OCI-LY3 (cell line): ENCODE data around the gene SLC36A4.
A peak's percentile ranks its signal among the peaks of the same experiment; 100 is the strongest.

Source experiments
- H2AFZ ChIP-seq: fragments of 200-600, 300-600 bp; shearing (Covaris generic); 2 replicates; pipeline ENCODE4 v1.6.0; 2014; ENCODE audit warnings: antibody characterized with exemption, low read depth, low read length
- H3K27ac ChIP-seq: fragments of 200-600, 300-600 bp; sonication (generic); 2 replicates; pipeline ENCODE4 v1.5.1; 2014; ENCODE audit warnings: mild to moderate bottlenecking, low read length, moderate library complexity, mixed read lengths
- H3K27me3 ChIP-seq: fragments of 200-600, 300-600 bp; sonication (generic); 2 replicates; pipeline ENCODE4 v1.6.1; 2014; ENCODE audit warnings: low read depth, low read length, mixed read lengths
- H3K36me3 ChIP-seq: fragments of 200-600, 300-600 bp; sonication (generic); replicated peaks from 2 replicates; pipeline ENCODE3; 2014; ENCODE audit warnings: low read depth, low read length, mixed read lengths
- H3K4me1 ChIP-seq: fragments of 300-600, 200-600 bp; sonication (generic); 2 replicates; pipeline ENCODE4 v1.6.1; 2014; ENCODE audit warnings: low read length, mixed read lengths
- H3K4me2 ChIP-seq: fragments of 200-600, 300-600 bp; sonication (generic); 2 replicates; pipeline ENCODE4 v1.6.1; 2014; ENCODE audit warnings: low read length, mixed read lengths
- H3K4me3 ChIP-seq: fragments of 300-600, 200-600 bp; sonication (generic); 2 replicates; pipeline ENCODE4 v1.5.1; 2014; ENCODE audit warnings: antibody characterized with exemption, mild to moderate bottlenecking, low read length, moderate library complexity
- H3K79me2 ChIP-seq: fragments of 300-600, 200-600 bp; shearing (Covaris generic); 2 replicates; pipeline ENCODE4 v1.6.1; 2014; ENCODE audit warnings: mild to moderate bottlenecking, low read length, mixed read lengths
- H3K9ac ChIP-seq: fragments of 300-600, 200-600 bp; shearing (Covaris generic); 2 replicates; pipeline ENCODE4 v1.6.0; 2014; ENCODE audit warnings: mild to moderate bottlenecking, low read length, moderate library complexity
- H3K9me3 ChIP-seq: fragments of 200-600, 300-600 bp; shearing (Covaris generic); 2 replicates; pipeline ENCODE4 v1.6.1; 2014; ENCODE audit warnings: low read length, mixed read lengths; ENCODE audit not compliant: insufficient read depth
- H4K20me1 ChIP-seq: fragments of 200-600, 300-600 bp; sonication (generic); 2 replicates; pipeline ENCODE4 v1.6.1; 2016; ENCODE audit warnings: low read length, mixed read lengths; ENCODE audit not compliant: insufficient read depth
- CTCF ChIP-seq: fragments of 200-600, 300-600 bp; sonication (generic); IDR thresholded peaks from 2 replicates; pipeline ENCODE4 v1.5.1; 2014; ENCODE audit warnings: antibody characterized with exemption, low read length, low read depth
- EZH2phosphoT487 ChIP-seq: fragments of 200-600 bp; shearing (Covaris generic); IDR thresholded peaks from 2 replicates; pipeline ENCODE4 v1.6.1; 2018; ENCODE audit warnings: antibody characterized with exemption, mixed run types, low read depth

The SLC36A4 gene

GRCh38 chr11:93238956-93239355 is 41.2 kb upstream of the SLC36A4 start:
- no peak overlapping the region for H3K9ac ChIP-seq
- no peaks in the 10 kb centered on the region for H3K79me2 ChIP-seq
- H3K27me3 ChIP-seq = peaks cover 12% of the 10 kb centered on the region
- H3K36me3 ChIP-seq = no peaks in the 10 kb centered on the region
- H3K4me2 ChIP-seq = no peak overlapping the region
- H3K27ac ChIP-seq = no peak overlapping the region
- H3K4me1 ChIP-seq = peaks cover 9% of the 10 kb centered on the region
- no peak overlapping the region for H2AFZ ChIP-seq
- no peak overlapping the region for H3K4me3 ChIP-seq
- no peaks in the 10 kb centered on the region for H4K20me1 ChIP-seq
- H3K9me3 ChIP-seq = no peaks in the 10 kb centered on the region
- TF ChIP-seq EZH2phosphoT487 (no peak), CTCF (no peak)

GRCh38 chr11:93236741-93237675 is 39.2 kb upstream of the SLC36A4 start:
- Histone ChIP-seq H2AFZ (no peak overlapping the region), H3K4me1 (peaks cover 9% of the 10 kb centered on the region), H3K4me2 (peak overlapping the region; percentile 19), H3K27me3 (peaks cover 12% of the 10 kb centered on the region), H3K9ac (no peak overlapping the region), H3K9me3 (no peaks in the 10 kb centered on the region), H3K27ac (no peak overlapping the region), H4K20me1 (no peaks in the 10 kb centered on the region), H3K79me2 (no peaks in the 10 kb centered on the region), H3K36me3 (no peaks in the 10 kb centered on the region), H3K4me3 (no peak overlapping the region)
- TF ChIP-seq EZH2phosphoT487 (no peak), CTCF (peak; percentile 77)

- Histone ChIP-seq H2AFZ (peak overlapping the region; percentile 75), H3K27me3 (peaks cover 12% of the 10 kb centered on the region), H3K9me3 (no peaks in the 10 kb centered on the region), H3K4me1 (peaks cover 9% of the 10 kb centered on the region), H3K36me3 (no peaks in the 10 kb centered on the region), H3K4me3 (no peak overlapping the region), H4K20me1 (no peaks in the 10 kb centered on the region), H3K4me2 (peak overlapping the region; percentile 45), H3K27ac (no peak overlapping the region), H3K9ac (no peak overlapping the region), H3K79me2 (no peaks in the 10 kb centered on the region)
- TF ChIP-seq EZH2phosphoT487 = no peak
- TF ChIP-seq CTCF = peak; percentile 97
These were observed 36.9 kb upstream of the SLC36A4 start for GRCh38 chr11:93234602-93235207.

GRCh38 chr11:93229876-93230275 is 32.1 kb upstream of the SLC36A4 start:
- no peaks in the 10 kb centered on the region for H3K36me3 ChIP-seq
- no peaks in the 10 kb centered on the region for H3K79me2 ChIP-seq
- H2AFZ ChIP-seq = no peak overlapping the region
- no peaks in the 10 kb centered on the region for H4K20me1 ChIP-seq
- no peak overlapping the region for H3K4me2 ChIP-seq
- peaks cover 2% of the 10 kb centered on the region; the same call in 1 of the 2 replicates for H3K4me1 ChIP-seq
- H3K27me3 ChIP-seq = no peaks in the 10 kb centered on the region; the same call in 1 of the 2 replicates
- H3K27ac ChIP-seq = no peak overlapping the region
- no peak overlapping the region for H3K9ac ChIP-seq
- no peaks in the 10 kb centered on the region for H3K9me3 ChIP-seq
- TF ChIP-seq EZH2phosphoT487 (no peak), CTCF (no peak)
- no peak overlapping the region for H3K4me3 ChIP-seq
